WTC11 (cell line): ENCODE measurements around the gene KRT79. TPM values are rescaled to one million over a fixed set of nuclear protein-coding genes. Genes with fewer than 3 reads are reported as not detected.

ENCODE experiments used
- ATAC-seq: fragments of 200-7000 bp; cut with Tn5 transposase; 2 replicates; pipeline ENCODE4 v1.10.0; 2021; ENCODE audit warnings: mild to moderate bottlenecking, moderate library complexity
- CTCF ChIA-PET: fragments of 300-600 bp; sonication (Branson Sonifier 250); formaldehyde crosslinking; loops from one replicate; lab custom pipeline; 2021; ENCODE audit warnings: antibody characterized with exemption; lab: Charles Lee
- POLR2A ChIA-PET: fragments of 350-600 bp; sonication (Branson Sonifier 250); formaldehyde crosslinking; loops from one replicate; lab custom pipeline; 2021; ENCODE audit warnings: antibody characterized with exemption; lab: Charles Lee
- DNase-seq: peaks from one replicate; pipeline ENCODE4 v3.0.0; 2021; ENCODE audit warnings: low spot score
- H3K27ac Mint-ChIP-seq: 2 replicates; pipeline ENCODE4 v1.8.0; 2021; ENCODE audit warnings: mixed read lengths
- H3K27me3 Mint-ChIP-seq: 2 replicates; pipeline ENCODE4 v1.8.0; 2021; ENCODE audit warnings: low read depth, mild to moderate bottlenecking, moderate library complexity, mixed read lengths
- H3K36me3 Mint-ChIP-seq: 2 replicates; pipeline ENCODE4 v1.8.0; 2021; ENCODE audit warnings: mixed read lengths
- H3K4me1 Mint-ChIP-seq: 2 replicates; pipeline ENCODE4 v1.8.0; 2022; ENCODE audit warnings: mixed read lengths
- H3K4me3 Mint-ChIP-seq: 2 replicates; pipeline ENCODE4 v1.8.0; 2021; ENCODE audit warnings: mild to moderate bottlenecking, moderate library complexity, mixed read lengths
- H3K9me3 Mint-ChIP-seq: 2 replicates; pipeline ENCODE4 v1.8.0; 2021; ENCODE audit warnings: mixed read lengths
- AFF4 ChIP-seq: sonication (generic); formaldehyde crosslinking; IDR thresholded peaks from 2 replicates; pipeline ENCODE4 v1.8.1; 2023; ENCODE audit warnings: mild to moderate bottlenecking, missing genetic modification reagents, borderline replicate concordance
- CREM ChIP-seq: sonication (generic); formaldehyde crosslinking; IDR thresholded peaks from 2 replicates; pipeline ENCODE4 v1.8.1; 2022; ENCODE audit warnings: mild to moderate bottlenecking, missing genetic modification reagents, moderate library complexity
- E2F5 ChIP-seq: sonication (generic); formaldehyde crosslinking; IDR thresholded peaks from 2 replicates; pipeline ENCODE4 v1.8.1; 2022; ENCODE audit warnings: mild to moderate bottlenecking, moderate library complexity, missing genetic modification reagents
- ELF4 ChIP-seq: sonication (generic); formaldehyde crosslinking; IDR thresholded peaks from 2 replicates; pipeline ENCODE4 v1.8.1; 2022; ENCODE audit warnings: low read depth, mild to moderate bottlenecking, moderate library complexity, missing genetic modification reagents
- EMX1 ChIP-seq: fragments of 250-450 bp; sonication (Bioruptor Pico); IDR thresholded peaks from 2 replicates; pipeline ENCODE4 v1.8.0; 2021; ENCODE audit warnings: mild to moderate bottlenecking
- FOXK1 ChIP-seq: sonication (generic); formaldehyde crosslinking; IDR thresholded peaks from 2 replicates; pipeline ENCODE4 v1.8.0; 2022; ENCODE audit warnings: mild to moderate bottlenecking, moderate library complexity, missing genetic modification reagents
- GABPB1 ChIP-seq: sonication (generic); formaldehyde crosslinking; IDR thresholded peaks from 2 replicates; pipeline ENCODE4 v1.8.1; 2023; ENCODE audit warnings: mild to moderate bottlenecking, missing genetic modification reagents
- GTF2I ChIP-seq: fragments of 250-450 bp; sonication (Bioruptor Pico); conservative IDR thresholded peaks from 2 replicates; pipeline ENCODE4 v1.4.0; 2021; ENCODE audit warnings: mild to moderate bottlenecking
- IRF2 ChIP-seq: sonication (generic); formaldehyde crosslinking; IDR thresholded peaks from 2 replicates; pipeline ENCODE4 v1.8.0; 2022; ENCODE audit warnings: low read depth, missing genetic modification reagents, borderline replicate concordance
- JAZF1 ChIP-seq: fragments of 250-450 bp; sonication (Bioruptor Pico); IDR thresholded peaks from 2 replicates; pipeline ENCODE4 v1.9.0; 2021; ENCODE audit warnings: moderate library complexity, mild to moderate bottlenecking, inconsistent platforms
- NFATC4 ChIP-seq: fragments of 250-450 bp; sonication (Bioruptor Pico); IDR thresholded peaks from 2 replicates; pipeline ENCODE4 v1.9.0; 2021; ENCODE audit warnings: mild to moderate bottlenecking
- NFE2L1 ChIP-seq: sonication (generic); formaldehyde crosslinking; IDR thresholded peaks from 2 replicates; pipeline ENCODE4 v1.8.1; 2023; ENCODE audit warnings: missing genetic modification reagents
- NR3C1 ChIP-seq: sonication (generic); formaldehyde crosslinking; conservative IDR thresholded peaks from 2 replicates; pipeline ENCODE4 v1.8.1; 2023; ENCODE audit warnings: low read depth, mild to moderate bottlenecking, missing genetic modification reagents
- ZBTB21 ChIP-seq: sonication (generic); formaldehyde crosslinking; IDR thresholded peaks from 2 replicates; pipeline ENCODE4 v1.8.1; 2023; ENCODE audit warnings: mild to moderate bottlenecking, missing genetic modification reagents, borderline replicate concordance
- ZMAT4 ChIP-seq: fragments of 250-450 bp; sonication (Bioruptor Pico); IDR thresholded peaks from 2 replicates; pipeline ENCODE4 v1.9.0; 2021; ENCODE audit warnings: mild to moderate bottlenecking
- ZNF138 ChIP-seq: sonication (generic); formaldehyde crosslinking; conservative IDR thresholded peaks from 2 replicates; pipeline ENCODE4 v1.8.1; 2022; ENCODE audit warnings: mild to moderate bottlenecking, moderate library complexity, missing genetic modification reagents
- ZNF232 ChIP-seq: sonication (generic); formaldehyde crosslinking; IDR thresholded peaks from 2 replicates; pipeline ENCODE4 v1.8.0; 2022; ENCODE audit warnings: mild to moderate bottlenecking, missing genetic modification reagents
- ZNF423 ChIP-seq: fragments of 250-450 bp; sonication (Bioruptor Pico); IDR thresholded peaks from 2 replicates; pipeline ENCODE4 v2.1.2; 2022; ENCODE audit warnings: mild to moderate bottlenecking, moderate library complexity
- total RNA-seq: library from RNA; stranded (reverse); gene quantifications from 3 replicates; pipeline ENCODE4 v1.2.3, GENCODE V29; 2021
- TF ChIP-seq, protein P1 (sequence below): sonication (generic); formaldehyde crosslinking; IDR thresholded peaks from 2 replicates; pipeline ENCODE4 v1.8.1; 2023; ENCODE audit warnings: mild to moderate bottlenecking, missing genetic modification reagents, moderate library complexity
- TF ChIP-seq, protein P2 (sequence below): sonication (generic); formaldehyde crosslinking; IDR thresholded peaks from 2 replicates; pipeline ENCODE4 v1.8.1; 2023; ENCODE audit warnings: mild to moderate bottlenecking, missing genetic modification reagents, moderate library complexity
- TF ChIP-seq, protein P3 (sequence below): sonication (generic); formaldehyde crosslinking; IDR thresholded peaks from 2 replicates; pipeline ENCODE4 v1.8.0; 2023; ENCODE audit warnings: missing genetic modification reagents, mild to moderate bottlenecking, borderline replicate concordance
- TF ChIP-seq, protein P4 (sequence below): sonication (generic); formaldehyde crosslinking; IDR thresholded peaks from 2 replicates; pipeline ENCODE4 v1.8.0; 2022; ENCODE audit warnings: mild to moderate bottlenecking, missing genetic modification reagents

The KRT79 gene
- total RNA-seq, 1 experiment from 2014 or later: not detected

DNA sequence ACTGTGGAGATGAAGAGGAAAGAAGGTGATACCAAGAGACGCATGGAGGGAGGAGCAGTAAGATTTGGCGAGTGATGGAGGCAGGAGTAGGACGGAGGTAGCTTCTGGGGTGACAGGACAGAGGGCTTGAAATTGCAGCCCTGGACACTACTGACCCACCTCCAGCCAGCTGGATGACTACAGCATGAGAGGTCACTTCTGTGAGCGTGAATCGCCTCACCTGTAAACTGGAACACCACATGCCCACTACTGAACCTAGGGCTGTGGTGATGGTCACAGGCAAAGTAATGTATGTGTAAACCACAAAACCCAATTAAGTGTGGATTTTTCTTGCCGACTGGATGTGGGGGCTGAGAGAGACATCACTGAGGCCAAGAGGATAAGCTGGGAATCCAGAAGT, 13.6 kb downstream of the KRT79 start (continued):
- TF ChIP-seq AFF4 (CRISPR knock-in tag): no peak
- no peak for TF ChIP-seq IRF2 (CRISPR knock-in tag)
- TF ChIP-seq EMX1 (CRISPR knock-in tag): no peak
- TF ChIP-seq FOXK1: no peak
- no peak for TF ChIP-seq NFE2L1
- no peak for TF ChIP-seq ZNF138 (CRISPR knock-in tag)

- no peaks in the 10 kb centered on the region for H3K4me1 Mint-ChIP-seq
- TF ChIP-seq, protein P1, sequence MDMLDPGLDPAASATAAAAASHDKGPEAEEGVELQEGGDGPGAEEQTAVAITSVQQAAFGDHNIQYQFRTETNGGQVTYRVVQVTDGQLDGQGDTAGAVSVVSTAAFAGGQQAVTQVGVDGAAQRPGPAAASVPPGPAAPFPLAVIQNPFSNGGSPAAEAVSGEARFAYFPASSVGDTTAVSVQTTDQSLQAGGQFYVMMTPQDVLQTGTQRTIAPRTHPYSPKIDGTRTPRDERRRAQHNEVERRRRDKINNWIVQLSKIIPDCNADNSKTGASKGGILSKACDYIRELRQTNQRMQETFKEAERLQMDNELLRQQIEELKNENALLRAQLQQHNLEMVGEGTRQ (CRISPR knock-in tag): no peak
- TF ChIP-seq, all 79 proteins: peak for 0
- Mint-ChIP-seq H3K36me3 (no peaks in the 10 kb centered on the region), H3K4me3 (no peak overlapping the region), H3K9me3 (no peaks in the 10 kb centered on the region), H3K27ac (no peak overlapping the region), H3K27me3 (no peaks in the 10 kb centered on the region)
- ATAC-seq (no peak), DNase-seq (no peak)
- POLR2A ChIA-PET: no interaction called here
- CTCF ChIA-PET: interaction anchor here (1.3 to 1.7 kb wide), 3 partner anchors 14 to 60 kb away, joined by 3 to 6 read pairs (median 4); no protein-coding TSS in a partner anchor
Observed at GRCh38 chr12:52819731-52820510, 14.2 kb downstream of the KRT79 start.

- H3K4me3 Mint-ChIP-seq: no peak overlapping the region
- POLR2A ChIA-PET: interaction anchor here (0.5 kb wide), 1 partner anchor 14 kb away, joined by 4 read pairs; no protein-coding TSS in a partner anchor
- CTCF ChIA-PET: no interaction called here
- H3K27ac Mint-ChIP-seq: no peak overlapping the region
- ATAC-seq (no peak), DNase-seq (no peak)
- no peaks in the 10 kb centered on the region for H3K27me3 Mint-ChIP-seq
- TF ChIP-seq ZNF232 (CRISPR knock-in tag) (no peak), GTF2I (CRISPR knock-in tag) (no peak), ELF4 (no peak), JAZF1 (CRISPR knock-in tag) (no peak), GABPB1 (CRISPR knock-in tag) (no peak), ZNF423 (CRISPR knock-in tag) (no peak), NR3C1 (no peak), ZMAT4 (CRISPR knock-in tag) (no peak), CREM (no peak), ZNF138 (CRISPR knock-in tag) (no peak), E2F5 (CRISPR knock-in tag) (no peak), NFATC4 (CRISPR knock-in tag) (no peak), ZBTB21 (CRISPR knock-in tag) (no peak)
- TF ChIP-seq, protein P2, sequence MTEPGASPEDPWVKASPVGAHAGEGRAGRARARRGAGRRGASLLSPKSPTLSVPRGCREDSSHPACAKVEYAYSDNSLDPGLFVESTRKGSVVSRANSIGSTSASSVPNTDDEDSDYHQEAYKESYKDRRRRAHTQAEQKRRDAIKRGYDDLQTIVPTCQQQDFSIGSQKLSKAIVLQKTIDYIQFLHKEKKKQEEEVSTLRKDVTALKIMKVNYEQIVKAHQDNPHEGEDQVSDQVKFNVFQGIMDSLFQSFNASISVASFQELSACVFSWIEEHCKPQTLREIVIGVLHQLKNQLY (CRISPR knock-in tag): no peak
- TF ChIP-seq, protein P3, sequence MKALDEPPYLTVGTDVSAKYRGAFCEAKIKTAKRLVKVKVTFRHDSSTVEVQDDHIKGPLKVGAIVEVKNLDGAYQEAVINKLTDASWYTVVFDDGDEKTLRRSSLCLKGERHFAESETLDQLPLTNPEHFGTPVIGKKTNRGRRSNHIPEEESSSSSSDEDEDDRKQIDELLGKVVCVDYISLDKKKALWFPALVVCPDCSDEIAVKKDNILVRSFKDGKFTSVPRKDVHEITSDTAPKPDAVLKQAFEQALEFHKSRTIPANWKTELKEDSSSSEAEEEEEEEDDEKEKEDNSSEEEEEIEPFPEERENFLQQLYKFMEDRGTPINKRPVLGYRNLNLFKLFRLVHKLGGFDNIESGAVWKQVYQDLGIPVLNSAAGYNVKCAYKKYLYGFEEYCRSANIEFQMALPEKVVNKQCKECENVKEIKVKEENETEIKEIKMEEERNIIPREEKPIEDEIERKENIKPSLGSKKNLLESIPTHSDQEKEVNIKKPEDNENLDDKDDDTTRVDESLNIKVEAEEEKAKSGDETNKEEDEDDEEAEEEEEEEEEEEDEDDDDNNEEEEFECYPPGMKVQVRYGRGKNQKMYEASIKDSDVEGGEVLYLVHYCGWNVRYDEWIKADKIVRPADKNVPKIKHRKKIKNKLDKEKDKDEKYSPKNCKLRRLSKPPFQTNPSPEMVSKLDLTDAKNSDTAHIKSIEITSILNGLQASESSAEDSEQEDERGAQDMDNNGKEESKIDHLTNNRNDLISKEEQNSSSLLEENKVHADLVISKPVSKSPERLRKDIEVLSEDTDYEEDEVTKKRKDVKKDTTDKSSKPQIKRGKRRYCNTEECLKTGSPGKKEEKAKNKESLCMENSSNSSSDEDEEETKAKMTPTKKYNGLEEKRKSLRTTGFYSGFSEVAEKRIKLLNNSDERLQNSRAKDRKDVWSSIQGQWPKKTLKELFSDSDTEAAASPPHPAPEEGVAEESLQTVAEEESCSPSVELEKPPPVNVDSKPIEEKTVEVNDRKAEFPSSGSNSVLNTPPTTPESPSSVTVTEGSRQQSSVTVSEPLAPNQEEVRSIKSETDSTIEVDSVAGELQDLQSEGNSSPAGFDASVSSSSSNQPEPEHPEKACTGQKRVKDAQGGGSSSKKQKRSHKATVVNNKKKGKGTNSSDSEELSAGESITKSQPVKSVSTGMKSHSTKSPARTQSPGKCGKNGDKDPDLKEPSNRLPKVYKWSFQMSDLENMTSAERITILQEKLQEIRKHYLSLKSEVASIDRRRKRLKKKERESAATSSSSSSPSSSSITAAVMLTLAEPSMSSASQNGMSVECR: no peak
- TF ChIP-seq, protein P4, sequence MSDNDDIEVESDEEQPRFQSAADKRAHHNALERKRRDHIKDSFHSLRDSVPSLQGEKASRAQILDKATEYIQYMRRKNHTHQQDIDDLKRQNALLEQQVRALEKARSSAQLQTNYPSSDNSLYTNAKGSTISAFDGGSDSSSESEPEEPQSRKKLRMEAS (CRISPR knock-in tag): no peak
- no peaks in the 10 kb centered on the region for H3K9me3 Mint-ChIP-seq
- H3K4me1 Mint-ChIP-seq: no peaks in the 10 kb centered on the region
- H3K36me3 Mint-ChIP-seq: no peaks in the 10 kb centered on the region
Observed at GRCh38 chr12:52818887-52819420, 15.2 kb downstream of the KRT79 start.
